ENCODE data around the gene CAB39.
A peak's percentile ranks its signal among the peaks of the same experiment; 100 is the strongest.
"Not testable (repeated sequence)": the region's sequence is repeated elsewhere in the genome, so short reads cannot be mapped to it uniquely, and the experiment has no call there.

Gene CAB39

GRCh38 chr2:230714136-230714480 is 1.5 kb downstream of the CAB39 start:
- H3K27me3 Mint-ChIP-seq = no peaks in the 10 kb centered on the region
- peak overlapping the region; percentile 94 for H3K27ac Mint-ChIP-seq
- H3K4me1 Mint-ChIP-seq (ENCODE audit: low read depth) = peaks cover 54% of the 10 kb centered on the region
- no peak for DNase-seq
- H3K9me3 Mint-ChIP-seq = no peaks in the 10 kb centered on the region
- H3K36me3 Mint-ChIP-seq (ENCODE audit: low read depth) = peaks cover 41% of the 10 kb centered on the region
- H3K4me3 Mint-ChIP-seq = peak overlapping the region; percentile 95

GRCh38 chr2:230715201-230715600 is 2.6 kb downstream of the CAB39 start:
- H3K36me3 Mint-ChIP-seq (ENCODE audit: low read depth) = peaks cover 48% of the 10 kb centered on the region
- peak overlapping the region; percentile 89 for H3K27ac Mint-ChIP-seq
- no peak for DNase-seq
- H3K27me3 Mint-ChIP-seq = no peaks in the 10 kb centered on the region
- peaks cover 65% of the 10 kb centered on the region for H3K4me1 Mint-ChIP-seq (ENCODE audit: low read depth)
- no peaks in the 10 kb centered on the region for H3K9me3 Mint-ChIP-seq
- H3K4me3 Mint-ChIP-seq = peak overlapping the region; percentile 95

GRCh38 chr2:230716588-230716987 is 3.9 kb downstream of the CAB39 start:
- Mint-ChIP-seq H3K27ac (no peak overlapping the region), H3K36me3 (ENCODE audit: low read depth) (peaks cover 62% of the 10 kb centered on the region), H3K4me1 (ENCODE audit: low read depth) (peaks cover 73% of the 10 kb centered on the region), H3K27me3 (no peaks in the 10 kb centered on the region), H3K9me3 (no peaks in the 10 kb centered on the region), H3K4me3 (no peak overlapping the region)
- no peak for DNase-seq

DNA sequence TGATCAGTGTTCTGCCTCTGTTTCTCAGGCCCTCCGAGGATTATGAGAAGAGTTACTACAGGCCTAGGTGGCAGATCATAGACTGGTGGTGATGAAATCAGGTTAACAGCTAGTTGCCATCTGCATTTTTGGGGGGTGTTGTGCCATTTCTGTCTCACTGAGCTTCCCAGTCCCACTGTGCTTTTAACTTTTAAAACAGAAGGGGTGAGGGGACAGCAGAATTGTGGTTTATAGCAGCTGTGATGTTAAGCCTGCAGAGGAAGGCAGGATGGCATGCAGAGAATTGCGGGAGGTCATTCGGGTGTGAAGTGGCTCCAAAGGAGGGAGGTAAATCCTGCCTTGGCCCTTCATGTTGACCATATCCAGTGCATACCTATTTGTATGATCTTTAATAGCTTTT is 5.0 kb downstream of the CAB39 start:
- H3K27me3 Mint-ChIP-seq = no peaks in the 10 kb centered on the region
- no peaks in the 10 kb centered on the region for H3K9me3 Mint-ChIP-seq
- peak overlapping the region; percentile 49 for H3K4me3 Mint-ChIP-seq
- H3K36me3 Mint-ChIP-seq (ENCODE audit: low read depth) = peaks cover 71% of the 10 kb centered on the region
- peaks cover 75% of the 10 kb centered on the region for H3K4me1 Mint-ChIP-seq (ENCODE audit: low read depth)
- H3K27ac Mint-ChIP-seq = peak overlapping the region; percentile 69
- DNase-seq = no peak

DNA sequence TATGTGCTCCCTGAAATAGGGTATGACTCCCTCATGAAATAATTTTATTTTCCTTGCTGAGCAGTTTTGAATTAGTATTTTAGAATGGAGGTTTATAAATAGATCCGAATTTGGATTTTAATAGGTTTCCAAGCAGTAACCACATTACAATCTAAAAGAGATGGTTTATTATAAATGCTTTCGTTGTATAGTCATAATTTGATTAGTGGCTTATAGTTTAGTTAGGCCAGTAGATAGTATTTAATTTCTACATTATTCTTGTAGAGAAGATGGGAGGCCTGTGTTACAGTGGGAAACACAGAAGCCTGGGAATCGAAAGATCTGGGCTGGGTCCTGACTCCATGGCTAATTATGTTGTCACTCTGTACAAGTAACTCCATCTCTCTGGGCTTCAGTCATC is 6.7 kb downstream of the CAB39 start:
- Mint-ChIP-seq H3K4me3 (no peak overlapping the region), H3K9me3 (no peaks in the 10 kb centered on the region), H3K4me1 (ENCODE audit: low read depth) (peaks cover 87% of the 10 kb centered on the region), H3K36me3 (ENCODE audit: low read depth) (peaks cover 74% of the 10 kb centered on the region), H3K27me3 (no peaks in the 10 kb centered on the region), H3K27ac (peak overlapping the region; percentile 83)
- no peak for DNase-seq

- no peak for DNase-seq
- Mint-ChIP-seq H3K36me3 (ENCODE audit: low read depth) (peaks cover 78% of the 10 kb centered on the region), H3K27me3 (no peaks in the 10 kb centered on the region), H3K9me3 (no peaks in the 10 kb centered on the region), H3K27ac (peak overlapping the region; percentile 83), H3K4me3 (peak overlapping the region; percentile 38), H3K4me1 (ENCODE audit: low read depth) (peaks cover 85% of the 10 kb centered on the region)
Observed at GRCh38 chr2:230721712-230722111, 9.1 kb downstream of the CAB39 start.

- peaks cover 74% of the 10 kb centered on the region for H3K36me3 Mint-ChIP-seq (ENCODE audit: low read depth)
- DNase-seq = no peak
- peaks cover 82% of the 10 kb centered on the region for H3K4me1 Mint-ChIP-seq (ENCODE audit: low read depth)
- peak overlapping the region; percentile 83 for H3K27ac Mint-ChIP-seq
- H3K9me3 Mint-ChIP-seq = no peaks in the 10 kb centered on the region
- no peaks in the 10 kb centered on the region for H3K27me3 Mint-ChIP-seq
- H3K4me3 Mint-ChIP-seq = peak overlapping the region; percentile 38
Observed at GRCh38 chr2:230722207-230722885, 9.7 kb downstream of the CAB39 start.

DNA sequence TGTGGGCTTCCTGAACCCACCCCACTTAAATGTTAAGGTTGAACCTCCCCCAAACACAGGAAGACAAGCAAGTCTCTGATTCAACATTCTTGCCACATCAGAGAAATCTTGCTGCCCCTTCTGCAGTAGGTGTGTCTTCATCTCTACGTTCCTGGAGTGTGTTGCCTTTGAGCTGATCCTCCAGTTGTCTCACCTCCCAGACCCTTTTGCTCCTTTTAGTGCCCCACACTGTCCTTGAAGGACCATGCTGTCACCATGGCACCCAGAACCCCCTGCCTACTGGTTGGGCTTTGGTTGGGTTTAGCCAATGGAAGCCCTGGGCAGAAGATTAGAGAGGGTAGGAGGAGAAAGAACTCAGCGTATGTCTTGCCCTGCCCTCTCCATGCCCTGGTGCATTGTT is 10.7 kb downstream of the CAB39 start:
- Mint-ChIP-seq H3K36me3 (ENCODE audit: low read depth) (peaks cover 69% of the 10 kb centered on the region), H3K4me1 (ENCODE audit: low read depth) (peaks cover 74% of the 10 kb centered on the region), H3K27me3 (no peaks in the 10 kb centered on the region), H3K27ac (peak overlapping the region; percentile 82), H3K9me3 (no peaks in the 10 kb centered on the region), H3K4me3 (peak overlapping the region; percentile 33)
- DNase-seq = no peak

GRCh38 chr2:230724957-230725356 is 12.3 kb downstream of the CAB39 start:
- H3K27me3 Mint-ChIP-seq, H3K9me3 Mint-ChIP-seq, H3K4me3 Mint-ChIP-seq, DNase-seq: not testable (repeated sequence)
- Mint-ChIP-seq H3K36me3 (ENCODE audit: low read depth) (peaks cover 74% of the 10 kb centered on the region), H3K4me1 (ENCODE audit: low read depth) (peaks cover 73% of the 10 kb centered on the region), H3K27ac (peak overlapping the region; percentile 4)

GRCh38 chr2:230731512-230731911 is 18.9 kb downstream of the CAB39 start:
- DNase-seq = no peak
- H3K4me3 Mint-ChIP-seq = no peak overlapping the region

GRCh38 chr2:230732914-230733401 is 20.3 kb downstream of the CAB39 start:
- H3K4me3 Mint-ChIP-seq = no peak overlapping the region
- DNase-seq = no peak
- peaks cover 71% of the 10 kb centered on the region for H3K36me3 Mint-ChIP-seq (ENCODE audit: low read depth)
- no peaks in the 10 kb centered on the region for H3K27me3 Mint-ChIP-seq
- H3K9me3 Mint-ChIP-seq = no peaks in the 10 kb centered on the region
- H3K27ac Mint-ChIP-seq = peak overlapping the region; percentile 75
- H3K4me1 Mint-ChIP-seq (ENCODE audit: low read depth) = peaks cover 86% of the 10 kb centered on the region

More at GRCh38 chr2:230731512-230731911, 18.9 kb downstream of the CAB39 start:
- peaks cover 63% of the 10 kb centered on the region for H3K36me3 Mint-ChIP-seq (ENCODE audit: low read depth)
- no peaks in the 10 kb centered on the region for H3K9me3 Mint-ChIP-seq
- H3K27me3 Mint-ChIP-seq = no peaks in the 10 kb centered on the region
- H3K4me1 Mint-ChIP-seq (ENCODE audit: low read depth) = peaks cover 75% of the 10 kb centered on the region
- no peak overlapping the region for H3K27ac Mint-ChIP-seq

DNA sequence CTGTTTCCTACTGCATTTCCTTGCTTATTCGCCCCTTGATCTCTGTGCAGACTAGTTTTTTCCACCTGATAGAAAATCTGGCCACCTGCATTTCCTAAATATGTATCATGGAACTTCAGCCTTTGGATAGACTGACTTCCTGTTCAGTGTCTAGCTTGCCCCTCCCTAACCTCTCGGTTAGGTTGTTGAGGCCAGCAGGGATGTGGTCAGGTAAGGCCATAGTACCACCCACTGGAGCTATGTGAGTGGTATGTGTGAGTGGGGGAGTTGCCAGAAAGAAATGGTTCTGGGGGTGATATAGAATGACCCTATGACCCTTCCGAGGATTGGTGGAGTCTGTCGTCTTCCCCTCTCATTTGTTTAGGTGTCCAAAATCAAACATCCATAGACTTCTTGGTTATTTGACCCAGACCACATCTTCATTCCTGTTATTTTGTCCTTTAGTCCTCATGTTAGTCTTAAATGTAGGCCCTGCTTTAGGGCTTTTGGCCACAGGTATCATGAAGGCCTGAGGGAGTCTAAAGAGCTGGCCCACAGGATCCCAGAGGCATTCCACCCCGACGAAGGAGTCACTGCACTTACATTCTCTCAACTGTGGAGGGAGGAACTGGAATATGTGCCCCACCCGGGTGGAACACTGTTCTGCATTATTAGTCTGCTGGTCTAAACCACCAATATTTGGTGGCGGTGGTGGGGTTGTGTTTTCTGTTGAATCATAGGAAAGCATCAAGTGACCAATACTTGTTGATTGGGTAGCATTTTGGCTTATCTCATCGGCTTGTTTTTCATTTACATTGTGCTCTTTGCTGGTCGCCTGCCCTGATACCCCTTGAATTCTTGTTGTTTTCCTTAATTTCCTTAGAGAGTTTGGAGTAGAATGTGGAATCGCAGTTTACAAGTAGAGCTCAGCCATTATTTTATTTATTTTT is 21.9 kb downstream of the CAB39 start:
- no peaks in the 10 kb centered on the region for H3K27me3 Mint-ChIP-seq
- peaks cover 72% of the 10 kb centered on the region for H3K36me3 Mint-ChIP-seq (ENCODE audit: low read depth)
- H3K27ac Mint-ChIP-seq = peak overlapping the region; percentile 78
- peaks cover 86% of the 10 kb centered on the region for H3K4me1 Mint-ChIP-seq (ENCODE audit: low read depth)
- DNase-seq = no peak
- H3K9me3 Mint-ChIP-seq = no peaks in the 10 kb centered on the region
- no peak overlapping the region for H3K4me3 Mint-ChIP-seq

DNA sequence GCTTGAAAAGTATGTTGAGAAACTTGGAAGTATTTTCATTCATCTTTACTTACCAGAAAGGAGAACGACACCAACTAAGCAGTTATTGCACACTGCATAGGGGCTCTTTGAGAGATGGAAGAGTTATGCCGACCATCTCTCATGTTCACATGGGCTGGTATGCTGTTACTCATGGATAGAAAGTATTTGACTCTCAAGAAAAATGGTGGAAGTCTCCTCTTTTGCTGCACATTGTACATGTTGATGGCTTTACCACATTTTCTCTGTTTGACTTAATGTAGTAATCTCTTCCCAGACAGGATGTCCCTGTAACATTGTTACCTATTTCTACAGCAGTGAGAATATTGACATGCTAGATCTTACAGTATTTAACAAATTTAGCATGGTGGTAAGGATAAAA is 23.2 kb downstream of the CAB39 start:
- peaks cover 78% of the 10 kb centered on the region for H3K36me3 Mint-ChIP-seq (ENCODE audit: low read depth)
- DNase-seq = no peak
- no peak overlapping the region for H3K4me3 Mint-ChIP-seq
- peak overlapping the region; percentile 65 for H3K27ac Mint-ChIP-seq
- H3K27me3 Mint-ChIP-seq = no peaks in the 10 kb centered on the region
- H3K4me1 Mint-ChIP-seq (ENCODE audit: low read depth) = peaks cover 84% of the 10 kb centered on the region
- no peaks in the 10 kb centered on the region for H3K9me3 Mint-ChIP-seq

DNA sequence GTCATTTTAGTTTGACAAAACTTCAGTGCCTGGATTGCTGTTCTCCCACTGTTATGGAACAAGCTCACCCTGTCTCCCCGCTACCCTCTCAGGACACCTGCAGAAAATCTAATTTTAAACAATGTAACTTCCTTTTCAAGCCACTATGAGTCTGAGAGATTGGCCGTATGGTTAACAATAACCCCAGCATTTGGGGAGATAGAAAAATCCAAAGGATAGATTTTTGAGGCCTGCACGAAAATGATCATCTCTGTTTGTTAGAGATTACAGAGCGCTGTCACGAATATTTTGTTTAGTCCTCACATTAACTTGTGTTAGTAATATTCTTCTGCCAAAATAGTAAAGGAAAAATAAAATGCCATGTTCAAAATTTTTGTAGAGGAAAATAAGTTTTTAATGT is 24.7 kb downstream of the CAB39 start:
- peak overlapping the region; percentile 16 for H3K27ac Mint-ChIP-seq
- no peak for DNase-seq
- H3K4me3 Mint-ChIP-seq = no peak overlapping the region
- H3K4me1 Mint-ChIP-seq (ENCODE audit: low read depth) = peaks cover 76% of the 10 kb centered on the region
- H3K36me3 Mint-ChIP-seq (ENCODE audit: low read depth) = peaks cover 76% of the 10 kb centered on the region
- no peaks in the 10 kb centered on the region for H3K9me3 Mint-ChIP-seq
- H3K27me3 Mint-ChIP-seq = no peaks in the 10 kb centered on the region

DNA sequence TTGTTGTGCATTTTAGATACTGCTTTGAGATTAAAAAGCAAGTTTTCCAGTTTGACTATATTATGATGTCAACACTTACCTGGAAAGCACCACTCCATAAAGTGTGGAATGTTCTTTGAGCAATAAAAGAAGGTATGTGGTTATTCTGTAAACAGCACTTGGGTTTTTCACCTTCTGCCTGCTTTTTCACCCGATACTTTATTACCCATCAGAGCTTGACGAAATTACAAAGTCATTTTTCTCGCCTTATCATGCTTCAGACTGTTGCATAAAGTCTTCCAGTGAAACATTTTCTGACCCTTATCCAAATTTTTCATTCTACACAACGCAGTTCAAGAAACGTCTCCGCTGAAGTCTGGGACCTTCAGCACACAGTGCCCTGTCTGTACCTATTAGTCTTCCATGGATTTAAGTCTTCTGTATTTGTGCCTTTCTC is 25.2 kb downstream of the CAB39 start:
- peak overlapping the region; percentile 16 for H3K27ac Mint-ChIP-seq
- H3K36me3 Mint-ChIP-seq (ENCODE audit: low read depth) = peaks cover 77% of the 10 kb centered on the region
- peaks cover 75% of the 10 kb centered on the region for H3K4me1 Mint-ChIP-seq (ENCODE audit: low read depth)
- H3K9me3 Mint-ChIP-seq = no peaks in the 10 kb centered on the region
- H3K27me3 Mint-ChIP-seq = no peaks in the 10 kb centered on the region
- no peak for DNase-seq
- H3K4me3 Mint-ChIP-seq = no peak overlapping the region

Measured in activated T-cell treated with anti-CD3 and anti-CD28 coated beads, Interleukin-2, amount 50 U/mL, for 24 hours (primary cell).